ENCODE data around the gene KCNC3.

KCNC3 gene

GRCh38 chr19:50368649-50369570, 39.7 kb upstream of the KCNC3 start:
- H3K4me2 ChIP-seq: peak overlapping the region; percentile 24
- H3K4me3 ChIP-seq (IDR thresholded peaks at IDR 0.05; ENCODE audit: insufficient read depth, low read depth, low read length): no peak overlapping the region
- peak overlapping the region; percentile 19; the same call in 1 of the 2 replicates for H3K9ac ChIP-seq
- no peaks in the 10 kb centered on the region for H3K4me1 ChIP-seq (ENCODE audit: low read depth, poor library complexity, severe bottlenecking)
- H3K79me2 ChIP-seq (ENCODE audit: insufficient read depth, low read depth): no peaks in the 10 kb centered on the region
- H4K20me1 ChIP-seq (ENCODE audit: insufficient read depth): no peaks in the 10 kb centered on the region
- peak overlapping the region; percentile 57 for H2AFZ ChIP-seq (ENCODE audit: low read depth)
- H3K27me3 ChIP-seq (ENCODE audit: insufficient read depth, low read depth): peaks cover 61% of the 10 kb centered on the region
- no peaks in the 10 kb centered on the region for H3K36me3 ChIP-seq (ENCODE audit: insufficient read depth)
- TF ChIP-seq, protein P1, sequence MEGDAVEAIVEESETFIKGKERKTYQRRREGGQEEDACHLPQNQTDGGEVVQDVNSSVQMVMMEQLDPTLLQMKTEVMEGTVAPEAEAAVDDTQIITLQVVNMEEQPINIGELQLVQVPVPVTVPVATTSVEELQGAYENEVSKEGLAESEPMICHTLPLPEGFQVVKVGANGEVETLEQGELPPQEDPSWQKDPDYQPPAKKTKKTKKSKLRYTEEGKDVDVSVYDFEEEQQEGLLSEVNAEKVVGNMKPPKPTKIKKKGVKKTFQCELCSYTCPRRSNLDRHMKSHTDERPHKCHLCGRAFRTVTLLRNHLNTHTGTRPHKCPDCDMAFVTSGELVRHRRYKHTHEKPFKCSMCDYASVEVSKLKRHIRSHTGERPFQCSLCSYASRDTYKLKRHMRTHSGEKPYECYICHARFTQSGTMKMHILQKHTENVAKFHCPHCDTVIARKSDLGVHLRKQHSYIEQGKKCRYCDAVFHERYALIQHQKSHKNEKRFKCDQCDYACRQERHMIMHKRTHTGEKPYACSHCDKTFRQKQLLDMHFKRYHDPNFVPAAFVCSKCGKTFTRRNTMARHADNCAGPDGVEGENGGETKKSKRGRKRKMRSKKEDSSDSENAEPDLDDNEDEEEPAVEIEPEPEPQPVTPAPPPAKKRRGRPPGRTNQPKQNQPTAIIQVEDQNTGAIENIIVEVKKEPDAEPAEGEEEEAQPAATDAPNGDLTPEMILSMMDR (conservative IDR thresholded peaks at IDR 0.05; ENCODE audit: low read depth, low read length): peak; percentile 93
- no peak overlapping the region for H3K27ac ChIP-seq

- Histone ChIP-seq H3K4me1 (ENCODE audit: low read depth, poor library complexity, severe bottlenecking) (no peaks in the 10 kb centered on the region), H3K27me3 (ENCODE audit: insufficient read depth, low read depth) (peaks cover 65% of the 10 kb centered on the region), H4K20me1 (ENCODE audit: insufficient read depth) (no peaks in the 10 kb centered on the region), H3K36me3 (ENCODE audit: insufficient read depth) (no peaks in the 10 kb centered on the region), H3K79me2 (ENCODE audit: insufficient read depth, low read depth) (no peaks in the 10 kb centered on the region), H2AFZ (ENCODE audit: low read depth) (no peak within 1 kb of the TSS), H3K9ac (no peak within 1 kb of the TSS), H3K4me3 (IDR thresholded peaks at IDR 0.05; ENCODE audit: insufficient read depth, low read depth, low read length) (no peak within 1 kb of the TSS), H3K4me2 (no peak within 1 kb of the TSS), H3K27ac (no peak within 1 kb of the TSS)
- TF ChIP-seq, protein P1 (conservative IDR thresholded peaks at IDR 0.05; ENCODE audit: low read depth, low read length): no peak
These were observed 36.5 kb upstream of the KCNC3 start, which contains the start of gene NAPSA for GRCh38 chr19:50365434-50366306. Gene NAPSA, minus strand, starts transcription at chr19:50365639. Its CDS starts 18 bp downstream, at chr19:50365621.

DNA sequence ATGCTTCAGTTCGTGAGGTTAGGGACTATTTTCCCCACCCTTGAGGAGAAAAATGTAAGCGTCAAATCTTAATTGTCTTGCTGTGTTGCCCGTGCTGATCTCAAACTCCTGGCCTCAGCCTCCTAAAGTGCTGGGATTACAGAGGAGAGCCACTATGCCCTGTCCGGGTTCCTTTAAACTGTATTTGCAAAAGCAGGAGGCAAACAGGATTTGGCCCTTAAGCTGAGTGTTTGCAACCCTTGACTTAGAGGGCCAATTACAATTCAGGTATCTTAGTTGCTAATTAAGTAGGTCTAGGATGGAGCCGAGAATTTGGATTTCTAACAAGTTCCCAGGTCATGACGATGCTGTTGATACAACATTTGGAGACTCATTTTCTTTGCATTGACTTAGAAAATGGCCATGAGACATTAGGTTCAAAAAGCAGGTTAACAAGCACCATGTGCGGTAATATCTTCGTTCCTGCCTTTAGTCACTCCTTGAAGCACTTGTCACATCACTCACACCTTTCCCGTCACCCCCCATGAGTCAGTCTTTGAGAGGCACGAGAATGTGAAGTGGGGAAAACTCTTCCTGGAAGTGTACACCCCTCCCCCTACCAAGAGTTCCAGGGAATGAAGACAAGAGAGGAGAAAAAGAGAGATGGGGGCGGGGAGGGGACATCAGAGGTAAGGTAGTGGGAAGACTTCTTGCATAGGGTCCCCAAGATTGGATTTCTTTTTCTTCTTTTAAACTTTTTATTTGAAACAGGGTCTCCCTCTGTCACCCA, 33.7 kb upstream of the KCNC3 start:
- TF ChIP-seq, protein P1 (conservative IDR thresholded peaks at IDR 0.05; ENCODE audit: low read depth, low read length): no peak
- no peaks in the 10 kb centered on the region for H3K79me2 ChIP-seq (ENCODE audit: insufficient read depth, low read depth)
- no peaks in the 10 kb centered on the region for H4K20me1 ChIP-seq (ENCODE audit: insufficient read depth)
- H3K4me3 ChIP-seq (IDR thresholded peaks at IDR 0.05; ENCODE audit: insufficient read depth, low read depth, low read length): no peak overlapping the region
- H3K36me3 ChIP-seq (ENCODE audit: insufficient read depth): no peaks in the 10 kb centered on the region
- H2AFZ ChIP-seq (ENCODE audit: low read depth): no peak overlapping the region
- H3K4me2 ChIP-seq: no peak overlapping the region
- H3K4me1 ChIP-seq (ENCODE audit: low read depth, poor library complexity, severe bottlenecking): no peaks in the 10 kb centered on the region
- peaks cover 62% of the 10 kb centered on the region for H3K27me3 ChIP-seq (ENCODE audit: insufficient read depth, low read depth)
- H3K9ac ChIP-seq: no peak overlapping the region
- no peak overlapping the region for H3K27ac ChIP-seq

GRCh38 chr19:50362030-50362412, 32.8 kb upstream of the KCNC3 start:
- Histone ChIP-seq H3K4me3 (IDR thresholded peaks at IDR 0.05; ENCODE audit: insufficient read depth, low read depth, low read length) (no peak overlapping the region), H3K27ac (no peak overlapping the region), H3K4me1 (ENCODE audit: low read depth, poor library complexity, severe bottlenecking) (peaks cover 3% of the 10 kb centered on the region), H2AFZ (ENCODE audit: low read depth) (no peak overlapping the region), H3K4me2 (no peak overlapping the region), H3K79me2 (ENCODE audit: insufficient read depth, low read depth) (no peaks in the 10 kb centered on the region), H3K9ac (no peak overlapping the region), H4K20me1 (ENCODE audit: insufficient read depth) (no peaks in the 10 kb centered on the region), H3K27me3 (ENCODE audit: insufficient read depth, low read depth) (peaks cover 53% of the 10 kb centered on the region), H3K36me3 (ENCODE audit: insufficient read depth) (no peaks in the 10 kb centered on the region)
- TF ChIP-seq, protein P1 (conservative IDR thresholded peaks at IDR 0.05; ENCODE audit: low read depth, low read length): no peak
